Activated CD4-positive, alpha-beta T cell treated with anti-CD3 and anti-CD28 coated beads for 24 hours (primary cell): Measurements from ENCODE around the gene SLC9A8.

Experiments used
- DNase-seq, 2 donors: peaks; one replicate each; pipeline ENCODE4 v3.0.0-alpha.2; 2020; ENCODE audit warnings: low read depth in 2 of 2

The SLC9A8 gene

GRCh38 chr20:49786668-49787370, 25.8 kb upstream of the SLC9A8 start:
- DNase-seq = no peak

DNA sequence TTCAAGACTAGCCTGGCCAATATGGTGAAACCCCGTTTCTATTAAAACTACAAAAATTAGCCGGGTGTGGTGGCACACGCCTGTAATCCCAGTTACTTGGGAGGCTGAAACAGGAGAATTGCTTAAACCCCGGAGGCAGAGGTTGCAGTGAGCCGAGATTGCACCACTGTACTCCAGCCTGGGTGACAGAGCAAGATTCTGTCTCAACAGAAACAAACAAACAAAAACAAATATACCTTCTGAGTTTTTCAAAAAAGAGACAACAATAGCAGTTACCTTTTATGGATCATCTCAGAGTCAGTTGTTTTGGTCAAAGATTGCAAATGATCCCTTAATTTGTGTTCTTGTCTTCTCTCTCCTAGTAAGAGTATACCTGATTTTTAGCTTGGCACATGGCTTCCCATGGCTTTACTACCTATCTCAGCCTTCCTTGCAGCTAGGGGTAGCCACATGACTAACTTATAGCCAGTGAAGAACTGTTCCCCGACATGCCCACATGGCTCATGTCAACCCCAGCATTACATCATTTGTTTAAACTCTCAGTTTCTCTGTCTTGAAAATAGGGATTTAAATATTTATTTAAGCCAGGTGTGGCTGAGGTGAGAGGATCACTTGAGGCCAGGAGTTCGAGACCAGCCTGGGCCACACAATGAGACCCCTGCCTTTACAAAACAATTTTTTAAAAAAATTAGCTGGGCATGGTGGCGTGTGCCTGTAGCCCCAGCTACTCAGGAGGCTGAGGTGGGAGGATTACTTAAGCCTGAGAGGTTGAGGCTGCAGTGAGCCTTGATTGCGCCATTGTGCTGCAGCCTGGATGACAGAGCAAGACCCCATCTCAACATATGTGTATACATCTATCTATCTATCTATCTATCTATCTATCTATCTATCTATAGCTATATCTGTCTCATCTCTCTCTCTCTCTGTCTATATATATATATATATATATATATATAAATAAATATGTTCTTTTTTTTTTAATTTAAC, 25.0 kb upstream of the SLC9A8 start:
- DNase-seq = no peak

DNA sequence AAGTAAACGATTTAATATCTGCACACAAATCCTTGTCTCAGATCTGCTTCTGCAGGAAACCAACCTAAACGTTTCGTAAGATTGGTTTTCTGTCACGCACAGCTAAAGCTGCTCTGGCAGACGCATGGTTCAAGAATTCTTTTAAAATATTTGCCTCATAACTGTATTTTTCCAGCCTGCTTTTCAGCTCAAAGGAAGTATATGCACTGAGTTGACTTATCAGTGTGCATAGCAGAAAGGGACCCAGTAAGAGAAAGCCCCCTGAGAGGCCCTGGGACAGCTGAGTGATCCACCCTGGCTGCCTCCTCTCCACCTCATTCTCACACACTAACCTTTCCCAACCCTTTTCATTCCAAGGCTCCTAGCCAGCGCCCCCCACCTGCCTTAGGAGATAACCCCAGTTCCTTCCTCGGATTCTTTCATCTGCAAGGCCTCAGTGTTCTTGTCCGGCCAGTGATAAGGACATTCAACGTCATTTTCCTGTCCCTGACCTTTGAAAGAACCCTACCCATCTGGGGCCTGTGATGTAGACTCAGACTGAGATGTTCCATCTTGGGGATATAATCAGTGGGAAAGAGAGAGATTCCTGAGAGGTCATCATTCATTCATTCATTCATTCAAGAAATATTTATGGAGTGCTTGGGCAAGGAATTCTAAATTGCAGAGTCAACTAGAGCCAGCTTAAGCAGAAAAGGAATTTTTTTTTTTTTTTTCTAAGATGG, 22.4 kb upstream of the SLC9A8 start:
- no peak for DNase-seq

- no peak for DNase-seq
These were observed 21.5 kb upstream of the SLC9A8 start for GRCh38 chr20:49791165-49791564.

- no peak for DNase-seq
These were observed 20.6 kb upstream of the SLC9A8 start for GRCh38 chr20:49792006-49792405.

GRCh38 chr20:49792611-49793010, 20.0 kb upstream of the SLC9A8 start:
- no peak for DNase-seq

DNA sequence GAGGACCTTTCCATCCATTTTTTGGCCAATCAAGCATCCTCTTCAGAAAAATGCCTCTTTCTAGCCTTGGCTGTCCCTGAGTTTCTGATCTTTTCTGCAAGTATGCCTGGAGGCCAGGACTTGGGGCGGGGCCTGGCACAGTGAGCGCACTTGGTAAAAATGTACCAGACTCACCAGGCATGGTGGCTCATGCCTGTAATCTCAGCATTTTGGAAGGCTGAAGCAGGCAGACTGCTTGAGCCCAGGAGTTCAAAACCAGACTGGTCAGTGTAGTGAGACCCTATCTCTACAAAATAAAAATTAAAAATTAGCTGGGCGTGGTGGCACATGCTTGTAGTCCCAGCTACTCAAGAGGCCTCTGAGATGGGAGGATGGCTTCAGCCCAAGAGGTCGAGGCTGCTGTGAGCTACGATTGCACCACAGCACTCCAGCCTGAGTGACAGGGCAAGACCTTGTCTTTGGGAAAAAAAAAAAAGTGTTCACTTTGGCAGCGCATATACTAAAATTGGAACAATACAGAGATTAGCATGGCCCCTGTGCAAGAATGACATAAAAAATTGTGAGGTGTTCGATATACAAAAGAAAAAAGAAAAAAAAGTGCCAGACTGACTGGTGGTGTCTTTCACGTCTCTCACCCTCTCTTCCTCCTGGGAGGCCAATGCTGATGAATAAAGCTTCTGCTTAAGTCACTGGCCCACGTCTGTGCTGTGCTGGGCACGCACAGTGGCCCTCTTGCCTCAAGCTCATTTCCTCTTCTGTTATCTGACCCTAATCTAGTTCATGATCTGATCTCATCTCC, 18.1 kb upstream of the SLC9A8 start:
- no peak for DNase-seq

- no peak for DNase-seq
These were observed 17.5 kb upstream of the SLC9A8 start for GRCh38 chr20:49795135-49795424.

DNA sequence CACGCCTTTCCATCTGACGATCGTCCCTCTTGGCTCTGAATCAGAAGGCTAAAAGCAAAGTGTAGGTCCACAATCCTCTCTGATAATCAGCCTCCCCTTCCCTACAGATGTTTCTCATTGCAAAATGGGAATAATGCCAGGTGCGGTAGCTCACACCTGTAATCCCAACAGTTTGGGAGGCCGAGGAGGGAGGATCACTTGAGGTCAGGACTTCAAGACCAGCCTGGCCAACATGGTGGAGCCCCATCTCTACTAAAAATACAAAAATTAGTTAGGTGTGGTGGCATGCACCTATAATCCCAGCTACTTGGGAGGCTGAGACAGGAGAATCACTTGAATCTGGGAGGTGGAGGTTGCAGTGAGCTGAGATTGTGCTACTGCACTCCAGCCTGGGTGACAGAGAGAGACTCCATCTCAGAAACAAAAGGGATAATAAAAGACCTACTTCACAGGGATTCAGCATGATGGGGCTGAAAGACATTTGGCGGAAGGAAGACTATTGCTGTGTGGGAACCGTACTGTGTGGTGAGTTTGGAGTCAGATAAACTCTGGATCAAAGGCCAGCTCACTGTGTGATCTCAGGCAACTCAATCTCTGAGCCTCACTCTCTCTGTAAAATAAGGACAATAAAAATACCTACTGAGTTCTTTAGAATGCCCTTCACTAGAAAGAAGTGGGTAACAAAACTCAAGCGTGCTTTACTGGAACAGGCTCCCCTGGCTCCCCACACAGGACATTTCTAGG, 15.9 kb upstream of the SLC9A8 start:
- no peak for DNase-seq

DNA sequence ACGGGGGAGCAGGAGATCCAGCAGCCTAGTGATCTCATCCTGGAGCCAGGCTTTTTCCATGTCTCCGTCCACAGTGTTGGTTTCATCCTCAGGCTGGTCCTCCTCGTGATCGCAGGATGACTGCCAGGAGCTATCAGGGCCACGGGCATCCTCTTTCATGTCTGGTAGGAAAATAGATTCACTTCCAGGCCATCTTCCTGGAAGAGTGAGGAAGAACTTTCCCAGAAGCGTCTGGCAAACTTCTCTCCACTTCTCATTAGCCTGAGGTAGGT, 15.3 kb upstream of the SLC9A8 start:
- no peak for DNase-seq

- DNase-seq = no peak
These were observed 13.9 kb upstream of the SLC9A8 start for GRCh38 chr20:49798718-49799117.

- DNase-seq = no peak
These were observed 12.9 kb upstream of the SLC9A8 start for GRCh38 chr20:49799698-49800097.

GRCh38 chr20:49803418-49803817, 9.2 kb upstream of the SLC9A8 start:
- DNase-seq = no peak

- DNase-seq = no peak
These were observed 8.3 kb upstream of the SLC9A8 start for GRCh38 chr20:49804364-49804763.

DNA sequence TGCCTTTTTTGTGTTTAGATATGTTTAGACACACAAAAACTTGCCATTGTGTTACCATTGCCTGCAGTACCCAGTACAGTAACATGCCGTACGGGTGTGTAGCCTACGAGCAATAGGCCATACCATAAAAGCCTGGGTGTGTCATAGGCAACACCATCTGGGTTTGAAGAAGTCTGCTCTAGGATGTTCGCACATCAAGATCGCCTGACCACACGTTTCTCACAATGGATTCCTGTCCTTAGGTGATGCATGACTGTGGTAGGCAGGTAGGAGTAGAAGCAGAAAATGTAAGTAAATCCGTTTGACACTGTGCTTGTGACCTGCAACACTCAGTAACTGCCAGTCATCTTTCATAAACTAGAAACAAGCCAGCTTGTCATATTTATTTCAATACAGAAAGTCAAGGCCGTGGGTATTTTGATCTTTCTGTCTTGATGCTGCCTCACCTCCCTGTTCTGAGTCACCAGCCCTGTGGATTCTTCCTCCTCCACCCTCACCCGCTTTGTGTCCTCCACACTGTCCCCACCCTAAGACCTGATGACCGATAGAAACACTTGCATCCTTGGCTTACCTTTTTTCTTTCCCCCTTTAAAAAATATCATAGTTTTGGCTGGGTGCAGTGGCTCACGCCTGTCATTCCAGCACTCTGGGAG, 7.3 kb upstream of the SLC9A8 start:
- DNase-seq = peak; percentile 27 to 41

DNA sequence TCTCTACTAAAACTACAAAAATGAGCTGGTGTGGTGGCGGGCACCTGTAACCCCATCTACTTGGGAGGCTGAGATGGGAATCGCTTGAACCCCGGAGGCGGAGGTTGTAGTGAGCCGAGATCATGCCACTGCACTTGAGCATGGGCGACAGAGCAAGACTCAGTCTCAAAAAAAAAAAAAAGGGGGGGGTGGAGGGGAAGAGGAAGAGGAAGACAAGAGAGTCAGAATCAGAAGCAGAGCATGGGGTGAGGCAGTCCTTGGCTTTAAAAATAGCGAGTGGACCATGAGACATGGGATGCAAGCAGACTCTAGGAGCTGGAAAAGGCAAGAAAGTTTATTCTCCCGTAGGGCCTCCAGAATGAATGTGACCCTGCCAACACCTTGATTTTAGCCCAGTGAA, 3.9 kb upstream of the SLC9A8 start:
- no peak for DNase-seq

DNA sequence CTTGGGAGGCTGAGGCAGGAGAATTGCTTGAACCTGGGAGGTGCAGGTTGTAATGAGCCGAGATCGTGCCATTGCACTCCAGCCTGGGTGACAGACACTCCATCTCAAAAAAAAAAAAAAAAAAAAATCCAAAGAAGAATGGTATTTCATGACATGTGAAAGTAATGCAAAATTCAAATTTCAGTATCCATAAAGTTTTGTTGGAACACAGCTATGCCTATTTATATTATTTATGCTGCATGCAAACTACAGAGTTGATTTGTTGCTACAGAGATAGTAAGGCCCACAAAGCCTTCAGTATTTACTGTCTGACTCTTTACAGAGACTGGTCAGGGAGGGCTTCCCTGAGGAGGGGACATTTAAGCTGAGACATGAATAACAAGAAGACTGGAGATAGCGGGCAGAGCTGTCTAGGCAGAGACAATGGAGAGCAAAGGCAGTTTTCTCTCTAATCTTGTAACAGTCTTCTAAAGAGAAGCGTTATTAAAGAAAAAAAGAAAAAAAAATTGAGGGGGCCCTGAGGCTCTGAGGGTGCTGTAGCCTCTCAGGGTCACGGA, 2.7 kb upstream of the SLC9A8 start:
- DNase-seq = no peak

DNA sequence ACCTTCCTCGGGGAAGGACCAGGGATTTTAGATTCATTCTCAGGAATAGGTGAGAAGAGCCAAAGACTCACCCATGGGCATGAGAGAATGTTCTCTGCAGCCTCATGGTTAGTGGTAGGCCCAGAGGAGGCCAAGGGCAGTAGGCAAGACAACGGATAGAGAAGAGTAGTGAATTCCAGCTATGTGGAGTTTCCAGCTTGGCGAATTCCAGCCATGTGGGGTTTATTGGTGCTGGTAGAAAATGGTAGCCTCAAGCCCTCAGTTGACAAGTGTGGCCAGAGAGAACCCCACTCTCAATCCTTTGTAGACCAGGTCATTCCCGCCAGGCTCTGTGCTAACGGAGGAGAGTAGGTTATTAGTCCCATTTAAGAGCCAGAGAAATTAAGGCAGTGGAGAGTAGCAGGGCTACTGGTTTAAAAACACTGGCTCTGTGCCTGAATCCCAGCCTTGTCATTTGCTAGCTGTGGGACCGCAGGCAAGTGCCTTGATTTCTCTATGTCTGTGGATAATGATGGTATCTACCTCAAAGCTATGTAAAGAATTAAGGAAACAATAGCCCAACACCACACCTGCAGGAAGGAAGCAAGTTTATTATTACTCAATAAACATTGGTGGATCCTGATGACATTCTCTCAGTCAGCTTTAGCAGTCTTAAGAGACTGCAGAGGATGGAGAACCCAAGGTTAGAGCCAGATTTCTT, 2.0 kb upstream of the SLC9A8 start:
- no peak for DNase-seq

- no peak for DNase-seq
These were observed 662 bp upstream of the SLC9A8 start for GRCh38 chr20:49811825-49812506.
